Bronchial epithelial cell (primary cell): ENCODE data around the gene TELO2. TPM values are rescaled to one million over a fixed set of nuclear protein-coding genes. Genes with fewer than 3 reads are reported as not detected.

Source experiments
- DNase-seq: peaks from one replicate; pipeline ENCODE4 v3.0.0-alpha.2; 2010; ENCODE audit warnings: low read depth
- FAIRE-seq: peaks from 2 replicates; lab custom pipeline; 2011; peaks lifted over from hg19 to GRCh38; lab: Jason Lieb, UNC
- H3K27me3 ChIP-seq: 2 replicates; pipeline ENCODE4 v1.5.1; 2011; ENCODE audit warnings: low read length; ENCODE audit not compliant: control insufficient read depth, insufficient read depth
- H3K36me3 ChIP-seq: 2 replicates; pipeline ENCODE4 v1.5.1; 2011; ENCODE audit warnings: low read length; ENCODE audit not compliant: control insufficient read depth, insufficient read depth
- H3K4me3 ChIP-seq: 2 replicates; pipeline ENCODE4 v1.5.1; 2011; ENCODE audit warnings: mild to moderate bottlenecking, low read depth, low read length, control low read depth
- total RNA-seq: library from RNA; depleted of rRNA; stranded (reverse); fragments of >200 nt; gene quantifications from 2 replicates; pipeline ENCODE4 v1.2.1, GENCODE V29; 2014
- TF ChIP-seq, protein P1 (sequence below): IDR thresholded peaks from 2 replicates; pipeline ENCODE4 v1.5.1; 2011; ENCODE audit warnings: mild to moderate bottlenecking, moderate library complexity, low read length, control low read depth, inconsistent platforms; ENCODE audit not compliant: insufficient read depth, severe bottlenecking

Gene TELO2
- total RNA-seq, 1 donor from 2014 or later = 8.2 TPM

DNA sequence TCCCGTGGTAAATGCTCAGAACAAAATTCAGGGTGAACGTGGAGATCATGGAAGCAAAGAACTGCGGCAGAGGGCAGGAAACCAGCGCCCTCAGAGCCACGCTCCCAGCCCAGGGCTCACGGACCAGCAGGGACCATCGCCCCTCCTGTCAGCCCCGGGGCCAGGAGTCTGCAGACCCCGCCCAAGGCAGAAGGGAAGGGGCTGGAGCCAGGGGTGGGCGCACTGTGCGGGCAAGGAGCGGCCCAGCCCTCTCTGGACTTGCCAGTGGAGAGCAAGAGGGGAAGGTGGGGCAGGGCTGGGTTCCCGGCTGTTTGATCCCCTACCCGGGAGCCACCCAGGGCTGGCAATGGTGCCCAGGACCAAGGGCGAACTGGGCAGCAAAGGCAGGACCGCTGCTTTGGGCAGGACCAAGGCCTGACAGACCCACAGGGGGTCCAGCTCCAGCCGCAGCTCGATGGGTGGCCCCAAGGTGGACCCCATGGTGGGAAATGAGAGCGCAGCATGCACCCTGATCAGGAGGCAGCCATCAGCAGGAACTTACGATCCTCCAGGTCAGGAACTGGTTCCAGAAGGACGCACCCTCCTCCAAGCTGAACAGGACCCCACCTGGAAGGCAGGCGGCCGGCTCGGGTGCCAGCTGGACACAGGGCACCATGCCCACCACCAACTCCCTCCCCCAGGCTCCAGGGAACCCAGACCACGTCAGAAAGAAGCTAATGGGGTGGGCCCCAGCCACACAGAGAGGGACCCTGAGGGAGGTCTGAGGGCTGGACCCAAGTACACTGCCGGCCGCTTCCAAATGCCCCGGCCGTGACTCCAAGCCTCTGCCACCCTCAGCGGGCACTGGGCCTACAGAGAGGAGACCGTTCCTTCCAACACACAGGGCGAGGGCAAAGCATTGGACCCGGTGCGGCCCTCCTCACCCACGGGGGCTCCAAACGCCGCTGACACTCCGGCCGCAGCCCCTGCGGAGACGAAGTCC is 37.7 kb upstream of the TELO2 start:
- peaks cover 4% of the 10 kb centered on the region for H3K36me3 ChIP-seq
- TF ChIP-seq, protein P1, sequence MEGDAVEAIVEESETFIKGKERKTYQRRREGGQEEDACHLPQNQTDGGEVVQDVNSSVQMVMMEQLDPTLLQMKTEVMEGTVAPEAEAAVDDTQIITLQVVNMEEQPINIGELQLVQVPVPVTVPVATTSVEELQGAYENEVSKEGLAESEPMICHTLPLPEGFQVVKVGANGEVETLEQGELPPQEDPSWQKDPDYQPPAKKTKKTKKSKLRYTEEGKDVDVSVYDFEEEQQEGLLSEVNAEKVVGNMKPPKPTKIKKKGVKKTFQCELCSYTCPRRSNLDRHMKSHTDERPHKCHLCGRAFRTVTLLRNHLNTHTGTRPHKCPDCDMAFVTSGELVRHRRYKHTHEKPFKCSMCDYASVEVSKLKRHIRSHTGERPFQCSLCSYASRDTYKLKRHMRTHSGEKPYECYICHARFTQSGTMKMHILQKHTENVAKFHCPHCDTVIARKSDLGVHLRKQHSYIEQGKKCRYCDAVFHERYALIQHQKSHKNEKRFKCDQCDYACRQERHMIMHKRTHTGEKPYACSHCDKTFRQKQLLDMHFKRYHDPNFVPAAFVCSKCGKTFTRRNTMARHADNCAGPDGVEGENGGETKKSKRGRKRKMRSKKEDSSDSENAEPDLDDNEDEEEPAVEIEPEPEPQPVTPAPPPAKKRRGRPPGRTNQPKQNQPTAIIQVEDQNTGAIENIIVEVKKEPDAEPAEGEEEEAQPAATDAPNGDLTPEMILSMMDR = no peak
- H3K27me3 ChIP-seq = no peaks in the 10 kb centered on the region
- no peak for FAIRE-seq
- DNase-seq = no peak
- no peak overlapping the region for H3K4me3 ChIP-seq

DNA sequence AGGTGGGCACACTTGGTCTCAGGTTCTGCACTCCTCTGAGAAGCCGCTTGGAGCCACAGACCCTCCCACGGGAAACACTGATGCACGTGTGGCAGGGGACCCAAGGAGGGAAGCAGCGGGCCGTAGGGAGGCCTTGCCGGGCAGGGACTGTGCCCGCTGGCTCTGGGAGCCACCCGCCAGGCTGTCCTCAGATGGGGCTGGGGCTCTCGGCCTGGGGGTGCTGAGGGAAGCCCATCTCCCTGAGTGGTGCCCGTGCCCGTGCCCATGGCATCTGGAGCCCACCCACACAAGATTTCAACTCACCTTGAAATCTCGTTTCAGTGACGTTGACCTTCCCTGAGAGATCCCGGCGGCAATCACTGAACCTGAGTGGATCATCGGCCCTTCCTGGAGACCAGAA is 36.2 kb upstream of the TELO2 start:
- peaks cover 6% of the 10 kb centered on the region for H3K36me3 ChIP-seq
- TF ChIP-seq, protein P1 = no peak

DNA sequence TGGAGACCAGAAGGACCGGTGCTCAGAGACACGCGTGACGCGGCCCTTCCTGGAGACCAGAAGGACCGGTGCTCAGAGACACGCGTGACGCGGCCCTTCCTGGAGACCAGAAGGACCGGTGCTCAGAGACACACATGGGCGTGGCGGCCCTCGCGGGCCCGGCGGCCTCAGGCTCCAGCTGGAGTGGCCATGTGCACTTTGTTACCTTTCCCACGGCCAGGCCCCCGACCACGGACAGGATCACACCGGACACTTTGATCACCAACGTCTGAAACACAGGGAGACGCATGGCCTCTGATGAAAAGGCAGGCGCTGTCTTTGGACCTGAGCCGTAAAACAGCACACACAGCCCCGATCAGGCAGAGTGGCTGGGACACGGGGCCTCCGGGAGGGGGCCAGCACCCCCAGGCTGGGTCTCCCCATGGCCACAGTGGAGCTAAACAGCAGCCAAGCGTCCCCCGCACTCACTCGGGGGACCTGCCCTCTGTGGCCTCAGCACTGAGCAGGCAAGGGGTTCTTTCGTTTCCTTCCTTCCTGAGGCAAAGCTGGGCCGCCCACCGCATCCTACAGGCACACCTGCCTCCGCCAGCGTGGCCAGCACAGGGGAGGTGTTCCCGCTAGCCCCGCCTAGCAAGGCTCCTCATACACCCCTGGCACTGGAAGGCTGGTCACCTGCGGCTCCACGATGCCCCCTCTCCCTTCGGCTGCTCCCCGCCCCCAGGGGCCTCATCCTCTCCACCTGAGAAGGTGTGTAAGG is 35.5 kb upstream of the TELO2 start:
- Histone ChIP-seq H3K4me3 (no peak overlapping the region), H3K36me3 (peaks cover 6% of the 10 kb centered on the region), H3K27me3 (no peaks in the 10 kb centered on the region)
- TF ChIP-seq, protein P1 = no peak
- FAIRE-seq = no peak
- DNase-seq = no peak

More for the DNA sequence above, 36.2 kb upstream of the TELO2 start:
- FAIRE-seq (no peak), DNase-seq (no peak)
- Histone ChIP-seq H3K4me3 (no peak overlapping the region), H3K27me3 (no peaks in the 10 kb centered on the region)

DNA sequence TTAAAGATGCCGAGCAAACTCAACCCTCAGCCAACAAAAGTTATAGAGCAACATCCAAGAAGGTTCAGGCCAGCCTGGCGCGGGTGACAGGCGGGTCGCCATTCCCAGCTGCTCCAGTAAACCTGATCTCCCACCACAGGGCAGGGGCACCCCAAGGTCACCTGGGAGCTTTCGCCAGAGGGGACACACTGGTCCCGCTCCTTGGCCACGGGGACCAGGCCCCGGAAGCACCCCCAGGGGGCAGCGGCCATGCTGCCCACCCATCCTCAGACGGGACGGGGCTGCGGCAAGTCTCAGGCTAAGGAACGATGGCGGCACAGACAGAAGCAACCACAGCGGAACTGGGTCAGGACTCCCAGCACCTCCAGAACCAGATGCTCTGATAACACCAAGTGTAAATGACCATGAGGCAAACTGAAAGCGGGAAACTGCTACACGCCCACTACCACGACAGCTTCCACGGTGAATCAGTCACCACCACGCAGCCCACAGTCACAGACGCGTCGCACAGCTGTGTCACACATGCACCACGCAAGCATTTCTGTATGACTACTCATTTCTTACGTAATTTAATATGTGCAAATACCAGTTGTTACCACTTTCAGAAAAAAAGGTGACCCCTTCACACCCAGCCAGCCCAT is 34.7 kb upstream of the TELO2 start:
- Histone ChIP-seq H3K27me3 (no peaks in the 10 kb centered on the region), H3K4me3 (no peak overlapping the region), H3K36me3 (peaks cover 6% of the 10 kb centered on the region)
- DNase-seq (peak; percentile 8), FAIRE-seq (peak; percentile 82)
- TF ChIP-seq, protein P1 = no peak

DNA sequence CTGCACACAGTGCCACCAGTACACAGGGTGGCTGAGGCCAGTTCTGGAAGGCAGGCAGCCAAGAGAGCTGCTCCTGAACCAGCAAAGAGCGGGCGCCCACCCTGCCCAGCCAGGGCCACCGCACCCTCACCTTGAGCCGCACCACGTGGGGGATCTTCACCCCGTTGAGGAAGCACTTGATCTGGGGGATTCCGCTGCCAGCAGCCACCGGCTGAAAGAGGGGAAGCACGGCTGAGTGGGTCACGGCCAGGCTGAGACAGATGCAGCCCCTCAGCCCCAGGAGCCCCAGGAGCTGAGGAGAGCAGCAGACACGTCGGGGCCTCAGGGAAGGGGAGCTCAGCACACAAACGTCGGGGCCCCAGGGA is 34.2 kb upstream of the TELO2 start:
- Histone ChIP-seq H3K27me3 (no peaks in the 10 kb centered on the region), H3K4me3 (no peak overlapping the region), H3K36me3 (peaks cover 6% of the 10 kb centered on the region)
- DNase-seq (no peak), FAIRE-seq (no peak)
- TF ChIP-seq, protein P1 = no peak
